GM21515 (cell line): ENCODE results near the gene AFF3.
"Not testable (repeated sequence)": the region's sequence is repeated elsewhere in the genome, so short reads cannot be mapped to it uniquely, and the experiment has no call there.

Experiments used
- ATAC-seq: cut with Tn5 transposase; IDR thresholded peaks from one replicate; pipeline ENCODE4 v1.9.1; 2021; ENCODE audit not compliant: unreplicated experiment

The AFF3 gene

DNA sequence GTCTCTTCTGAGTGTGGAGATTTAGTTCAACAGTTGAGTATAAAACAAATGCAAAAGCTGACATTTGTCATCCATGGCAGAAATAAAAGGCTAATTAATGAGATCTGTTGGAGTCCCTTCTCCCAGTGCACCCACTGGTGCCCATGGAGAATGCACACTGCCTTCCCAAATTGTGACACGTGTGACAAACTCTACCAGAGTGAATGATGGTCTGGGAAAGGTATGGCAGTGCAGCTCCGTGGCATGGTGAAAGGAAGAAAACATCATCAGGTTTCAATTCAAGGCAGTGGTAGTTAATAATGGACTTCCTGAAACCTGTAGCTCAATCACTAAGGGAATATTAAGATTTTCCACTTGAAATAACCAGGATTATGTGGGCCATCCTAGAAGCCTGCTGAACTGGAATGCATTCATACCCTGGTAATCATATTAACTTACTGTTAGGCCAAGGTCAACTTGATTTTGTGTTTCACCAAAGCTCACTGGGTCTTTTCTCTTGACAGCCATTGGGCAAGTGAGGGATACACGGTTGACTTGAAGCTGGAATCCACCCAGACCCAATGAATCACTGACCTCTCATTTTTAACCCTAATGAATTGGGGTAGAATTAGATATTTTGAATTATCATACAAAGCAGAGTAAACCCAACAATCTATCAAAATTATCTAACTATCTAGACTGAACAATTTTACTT, 167.6 kb downstream of the AFF3 start:
- no peak for ATAC-seq

DNA sequence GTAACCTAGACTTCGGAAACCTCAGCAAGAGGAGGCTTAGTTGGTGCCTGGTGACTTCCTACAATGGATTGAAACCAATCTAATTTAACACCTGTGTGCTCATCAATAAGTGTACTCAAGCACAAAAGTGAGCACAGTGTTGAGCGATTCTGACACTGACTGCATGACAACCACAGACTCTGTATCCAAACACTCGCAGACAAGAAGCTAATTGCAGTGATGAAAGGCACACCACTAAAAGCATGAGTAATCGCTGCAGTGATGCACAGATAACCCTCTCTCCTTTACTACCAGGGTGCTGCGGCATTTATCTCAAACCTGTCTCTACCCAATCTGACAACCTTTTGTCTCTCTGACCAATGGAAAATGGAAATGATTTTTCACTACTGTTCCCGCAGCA, 168.1 kb downstream of the AFF3 start:
- ATAC-seq: no peak

DNA sequence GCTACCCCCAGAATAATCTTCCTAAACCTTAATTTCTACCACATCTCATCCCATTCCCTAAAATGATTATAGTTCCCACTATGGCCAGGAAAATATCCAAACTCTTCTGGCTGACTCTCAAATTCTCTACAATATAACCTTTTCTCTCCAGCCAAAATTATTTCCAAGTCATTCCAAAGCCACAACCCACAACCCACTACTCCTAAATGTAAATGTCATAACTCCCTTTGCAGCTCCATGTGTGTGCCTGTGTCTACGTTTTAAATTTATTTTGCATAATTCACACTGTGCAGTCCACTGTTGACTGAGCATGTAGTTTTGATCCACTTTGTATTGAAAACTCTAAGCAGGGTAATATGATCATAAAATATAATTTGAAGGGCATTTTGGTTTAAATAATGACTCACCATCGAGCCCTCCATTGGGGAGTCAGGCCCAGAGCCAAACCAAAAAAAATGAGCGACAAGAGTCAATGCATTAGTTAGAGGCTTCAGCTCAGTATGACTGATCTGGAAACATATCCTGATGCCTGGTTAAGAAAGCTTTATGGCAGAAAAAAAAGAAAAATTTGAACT, 171.0 kb downstream of the AFF3 start:
- ATAC-seq: no peak

DNA sequence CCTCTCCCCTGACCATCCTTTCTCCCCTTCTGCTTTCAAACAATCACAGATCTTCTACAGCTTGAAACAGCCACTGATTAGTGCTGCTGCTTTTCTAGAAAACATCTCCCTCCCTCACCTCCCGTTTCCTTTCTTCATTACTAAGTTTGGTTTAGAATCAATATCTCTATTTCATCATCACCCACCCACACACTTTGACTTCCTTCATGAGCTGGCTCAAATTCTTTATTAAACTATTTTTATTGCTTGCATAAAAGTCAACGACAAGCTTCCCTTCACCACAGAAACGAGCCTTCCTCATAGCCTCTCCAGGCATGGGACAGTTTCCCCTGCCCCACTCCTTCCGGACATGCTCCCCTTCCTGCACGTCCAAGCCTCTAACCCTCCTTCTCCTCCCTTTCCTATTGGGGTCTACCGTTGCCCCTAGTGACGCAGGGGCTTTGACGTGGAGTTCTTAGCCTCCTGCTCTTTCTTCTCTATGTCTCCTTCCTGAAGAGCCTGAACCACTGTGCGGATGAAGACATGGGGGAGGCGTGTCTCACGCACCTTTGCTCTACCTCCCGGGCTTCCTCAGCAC, 172.0 kb downstream of the AFF3 start:
- no peak for ATAC-seq

DNA sequence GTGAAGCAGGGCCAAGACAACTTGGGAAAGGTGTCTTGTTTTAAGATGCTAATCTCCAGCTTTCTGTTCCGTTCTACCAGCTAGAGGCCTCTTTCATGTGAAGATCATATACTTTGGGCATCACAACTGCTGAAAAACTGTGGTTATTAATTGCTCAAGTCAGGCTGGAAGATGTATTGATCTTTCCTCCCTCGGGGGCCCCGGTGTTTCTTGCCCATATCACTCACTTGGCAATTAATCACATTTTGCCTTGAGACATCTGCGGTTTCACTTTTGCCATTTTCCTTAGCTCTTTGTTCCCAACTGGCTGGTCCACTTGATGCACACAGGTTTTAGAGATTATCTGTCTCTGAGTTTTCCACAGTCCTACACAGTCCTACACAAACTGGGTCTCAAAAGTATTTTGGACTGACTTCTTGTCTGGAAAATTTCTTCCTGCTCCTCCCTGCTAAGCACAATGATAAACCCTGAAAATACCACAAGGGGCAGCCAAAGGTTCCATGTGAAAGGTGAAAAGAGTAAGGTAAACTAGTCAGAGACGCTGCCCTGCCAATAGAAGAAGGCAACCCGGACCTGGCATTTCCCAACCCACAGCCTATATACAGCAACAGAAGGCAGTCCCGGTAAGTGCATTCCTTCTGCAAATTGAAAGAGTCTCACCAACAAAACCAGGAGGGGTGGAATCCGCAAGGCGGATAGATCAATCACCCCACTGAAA, 181.0 kb downstream of the AFF3 start:
- ATAC-seq: no peak

DNA sequence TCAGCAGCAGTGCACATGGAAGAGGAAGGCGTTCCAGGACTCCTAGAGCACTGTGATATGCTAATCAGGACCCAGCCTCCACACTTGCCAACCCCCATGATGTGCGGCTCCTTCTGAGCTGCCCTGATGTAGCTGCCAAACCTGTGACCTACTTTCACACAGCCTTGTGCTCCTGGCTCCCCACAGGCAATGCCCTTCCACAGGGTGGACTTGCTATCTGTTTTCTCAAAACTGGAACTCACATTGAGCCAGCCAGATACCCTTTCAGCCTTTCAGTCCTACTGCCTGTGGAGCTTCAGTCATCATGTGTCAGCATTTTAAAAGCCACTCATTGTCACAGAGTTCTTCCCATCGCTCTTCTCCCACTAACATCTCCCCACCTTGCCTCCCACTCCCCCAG, 181.6 kb downstream of the AFF3 start:
- ATAC-seq: no peak

DNA sequence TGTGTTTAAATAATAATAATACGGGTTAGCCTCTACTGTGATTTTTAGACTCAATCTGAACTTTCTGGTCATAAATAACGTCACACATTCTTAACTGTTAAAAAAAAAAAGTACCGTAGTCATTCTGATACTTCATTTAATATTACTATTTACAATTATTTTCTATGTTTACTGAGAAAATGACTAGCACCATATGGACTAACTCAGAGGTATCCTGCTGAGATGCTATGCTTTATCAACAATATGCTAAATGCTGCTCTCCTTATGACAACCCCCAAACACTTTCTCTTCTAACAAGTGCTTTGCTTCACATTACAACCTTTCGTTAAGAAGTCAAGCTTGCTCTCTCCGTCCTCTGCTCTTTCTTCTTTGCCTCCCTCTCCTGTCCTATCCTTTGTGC, 182.1 kb downstream of the AFF3 start:
- no peak for ATAC-seq

DNA sequence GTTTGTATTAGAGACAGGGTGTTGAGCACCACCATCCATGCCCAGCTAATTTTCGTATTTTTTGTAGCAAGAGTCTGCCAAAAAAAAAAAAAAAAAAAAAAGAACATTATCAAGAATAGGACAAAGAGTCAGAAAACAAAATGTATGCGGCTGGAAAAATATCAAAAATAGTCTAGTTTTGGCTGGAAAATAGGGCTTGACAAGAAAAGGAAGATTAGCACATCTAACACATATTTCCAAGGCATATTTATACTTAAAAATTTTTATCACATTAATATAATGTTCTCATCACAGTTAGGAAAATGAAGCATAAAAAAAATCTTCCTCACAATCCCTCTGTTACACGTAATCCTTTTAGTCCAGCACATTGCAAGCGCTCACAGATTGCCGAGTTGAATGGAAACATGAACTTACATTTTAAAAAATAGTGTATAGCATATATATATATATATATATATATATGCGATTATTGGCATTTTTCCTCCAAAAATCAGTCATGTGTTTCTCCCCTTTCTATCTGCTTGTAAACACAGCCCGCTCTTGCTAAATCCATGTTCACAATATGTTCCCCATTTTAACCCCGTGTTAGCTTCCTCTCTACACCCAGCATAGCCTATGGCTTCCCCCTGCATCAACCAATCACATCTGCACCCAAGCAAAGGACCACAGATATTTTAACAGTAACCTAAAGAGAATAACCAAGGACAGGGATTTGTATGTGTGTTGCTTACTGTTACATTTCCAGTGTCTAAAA, 183.0 kb downstream of the AFF3 start:
- no peak for ATAC-seq

DNA sequence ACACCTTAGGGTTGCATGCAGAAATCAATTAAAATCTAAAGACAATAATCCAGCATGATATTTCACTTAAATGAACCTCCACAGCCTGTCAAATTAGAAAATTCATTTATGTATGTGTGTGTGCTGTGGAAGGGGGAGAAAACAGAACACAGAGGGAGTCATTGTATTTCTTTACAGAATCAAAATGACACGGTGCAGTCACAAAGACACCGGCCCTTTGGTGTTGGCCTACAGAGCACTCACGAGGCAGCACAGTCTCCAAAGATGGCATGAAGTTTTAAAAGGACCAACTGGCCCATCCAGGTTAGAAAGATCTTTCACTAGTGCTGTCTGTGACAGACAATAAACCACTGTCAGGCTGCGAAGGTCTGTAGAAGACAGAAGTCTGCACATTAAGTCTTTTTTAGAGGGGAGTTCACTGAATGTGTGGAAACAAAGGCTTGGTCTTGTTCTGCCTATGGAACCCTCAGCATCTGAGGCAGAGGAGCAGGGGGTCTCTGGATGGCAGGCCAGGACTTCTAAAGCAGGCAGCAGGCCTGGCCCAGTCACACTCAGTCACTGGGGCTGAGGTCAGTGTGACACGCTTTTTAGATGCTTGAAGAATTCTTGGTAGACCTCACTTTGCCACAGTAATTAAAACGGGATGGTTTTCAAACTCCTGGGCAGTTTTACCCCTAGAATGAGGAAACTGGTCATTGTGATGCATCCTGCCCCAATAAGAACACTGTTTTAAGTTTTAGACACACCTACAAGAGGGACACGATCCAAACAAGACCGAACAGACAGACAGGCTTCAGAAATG, 184.9 kb downstream of the AFF3 start:
- ATAC-seq: no peak

DNA sequence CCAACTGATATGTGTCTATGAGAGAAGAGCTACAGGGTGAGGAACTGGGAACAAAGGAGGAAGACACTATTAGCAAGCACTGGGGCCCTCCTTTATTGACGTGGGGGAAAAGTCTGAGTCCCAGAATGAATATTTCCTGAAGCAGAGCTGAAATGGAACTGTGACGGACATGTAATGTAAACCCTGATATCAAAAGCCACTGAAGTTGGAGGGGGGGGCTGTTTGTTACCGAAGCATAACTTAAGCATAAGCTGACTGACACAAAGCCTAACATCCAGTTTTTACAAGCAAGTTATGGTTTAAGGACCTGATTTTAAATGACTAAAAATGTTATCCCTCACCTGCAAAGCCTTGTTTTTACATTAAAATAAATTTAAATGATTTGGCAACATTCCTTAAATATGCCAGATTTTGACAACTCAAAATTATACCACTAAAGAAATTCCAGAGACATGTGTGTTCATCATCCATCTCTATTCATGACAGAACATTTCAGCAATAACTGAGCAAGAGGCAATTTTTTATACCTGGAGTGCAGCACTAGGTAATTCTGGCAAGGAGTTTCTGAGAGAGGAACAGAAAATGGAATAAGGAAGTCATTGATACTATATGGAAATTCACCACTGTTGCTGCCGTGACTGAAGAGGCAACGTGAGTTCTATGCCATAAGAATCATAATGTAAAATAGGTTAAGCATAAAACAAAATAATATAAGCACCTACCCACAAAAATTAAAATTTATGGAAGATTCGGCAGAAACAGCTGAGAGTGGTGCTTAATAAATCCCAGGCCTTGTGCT, 186.0 kb downstream of the AFF3 start:
- no peak for ATAC-seq

DNA sequence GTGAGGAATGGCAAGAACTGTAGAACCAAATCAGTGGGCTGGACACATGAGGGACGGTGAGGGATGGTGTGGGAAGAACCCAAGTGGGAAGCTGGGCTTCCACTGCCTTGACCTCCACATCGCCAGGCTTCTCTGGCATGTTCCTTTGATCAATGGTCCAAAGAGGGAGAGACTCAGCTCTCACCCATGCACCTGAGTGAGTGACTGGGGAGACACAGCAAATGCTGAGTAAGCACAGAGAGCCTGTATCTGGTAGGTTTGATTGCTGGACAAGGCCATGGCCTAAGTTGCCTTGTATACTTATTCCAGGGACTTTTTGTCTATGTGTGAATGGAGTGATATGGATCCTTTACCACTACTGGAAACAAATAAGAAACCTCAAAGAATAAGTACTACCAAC, 188.6 kb downstream of the AFF3 start:
- ATAC-seq: no peak

DNA sequence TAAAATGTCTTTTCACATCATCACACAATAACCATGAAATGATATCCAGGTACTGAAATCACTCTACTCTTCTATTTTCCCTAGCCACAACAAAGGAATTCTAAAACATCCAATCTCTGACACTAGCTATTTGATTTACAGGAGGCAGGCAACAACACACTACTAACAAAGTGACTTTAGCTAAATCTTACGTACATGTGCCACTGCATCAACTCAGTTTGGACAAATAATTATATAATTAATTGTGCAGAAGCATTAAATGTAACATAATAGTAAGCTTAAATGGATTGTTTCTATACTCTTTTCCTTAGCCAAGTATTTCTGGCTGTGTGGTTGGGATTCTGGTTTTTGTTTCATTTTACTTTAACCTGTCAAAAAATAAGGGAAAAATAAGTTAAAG, 192.4 kb downstream of the AFF3 start:
- ATAC-seq: no peak

DNA sequence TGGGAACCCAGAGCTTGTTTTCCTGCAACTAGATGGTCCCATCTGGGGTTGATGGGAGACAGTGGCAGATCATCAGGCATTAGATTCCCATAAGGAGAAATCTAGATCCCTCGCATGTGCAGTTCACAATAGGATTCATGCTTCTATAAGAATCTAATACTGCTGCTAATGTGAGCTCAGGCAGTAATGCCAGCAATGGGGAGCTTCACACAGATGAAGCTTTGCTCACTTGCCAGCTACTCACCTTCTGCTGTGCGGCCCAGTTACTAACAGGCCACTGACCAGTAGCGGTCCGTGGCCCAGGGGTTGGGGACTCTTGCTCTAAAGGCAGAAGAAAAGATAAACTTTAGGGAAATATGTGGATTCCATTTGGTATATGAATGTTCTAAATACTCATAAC, 192.9 kb downstream of the AFF3 start:
- ATAC-seq: no peak

DNA sequence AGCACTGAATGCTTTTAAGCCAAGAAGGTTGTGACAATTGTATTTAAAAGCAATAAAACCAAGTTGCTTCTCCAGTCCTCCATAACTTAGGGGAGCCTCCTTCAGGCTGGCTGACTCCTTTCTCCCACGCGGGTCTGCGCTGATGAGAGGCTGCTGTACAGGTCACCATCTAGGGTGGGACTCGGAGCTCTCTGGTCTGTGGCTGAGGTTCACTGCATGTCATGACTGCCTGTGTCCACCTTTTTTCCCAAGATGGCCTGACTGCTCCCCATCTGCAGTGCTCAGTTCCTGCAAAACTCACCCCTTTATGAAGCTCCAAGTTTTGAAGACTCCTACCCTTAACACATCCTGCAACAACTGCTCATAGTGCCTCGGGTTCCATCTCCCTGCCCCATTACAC, 194.4 kb downstream of the AFF3 start:
- no peak for ATAC-seq

DNA sequence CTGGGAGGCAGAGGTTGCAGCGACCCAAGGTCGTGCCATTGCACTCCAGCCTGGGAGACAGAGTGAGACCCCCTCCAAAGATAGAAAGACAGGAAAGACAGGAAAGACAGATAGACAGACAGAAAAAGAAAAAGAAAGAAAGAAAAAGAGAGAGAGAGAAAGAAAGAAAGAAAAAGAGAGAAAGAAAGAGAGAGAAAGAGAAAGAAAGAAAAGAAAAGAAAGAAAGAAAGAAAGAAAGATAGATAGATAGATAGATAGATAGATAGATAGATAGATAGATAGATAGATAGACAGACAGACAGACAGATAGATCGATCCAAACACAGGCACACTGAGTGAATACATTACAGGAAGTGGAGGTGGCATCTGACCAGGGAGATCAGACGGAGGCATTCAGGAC, 195.0 kb downstream of the AFF3 start:
- ATAC-seq: not testable (repeated sequence)

DNA sequence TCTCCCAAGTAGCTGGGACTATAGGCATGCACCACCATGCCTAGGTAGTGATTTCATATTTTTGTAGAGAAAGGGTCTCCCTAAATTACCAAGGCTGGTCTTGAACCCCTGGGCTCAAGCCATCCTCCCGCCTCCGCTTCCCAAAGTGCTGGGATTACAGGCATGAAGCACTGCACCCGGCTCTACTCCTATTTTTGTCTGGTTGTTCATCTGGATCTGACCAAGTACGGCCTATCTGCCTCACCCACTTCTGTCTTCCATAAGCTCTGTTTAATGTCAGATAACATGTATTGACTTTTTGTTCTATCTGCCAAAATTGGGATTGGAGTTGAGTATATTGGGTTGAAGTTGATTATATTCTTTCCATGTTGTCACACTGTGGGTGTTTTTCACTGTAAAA, 198.4 kb downstream of the AFF3 start:
- ATAC-seq: no peak

DNA sequence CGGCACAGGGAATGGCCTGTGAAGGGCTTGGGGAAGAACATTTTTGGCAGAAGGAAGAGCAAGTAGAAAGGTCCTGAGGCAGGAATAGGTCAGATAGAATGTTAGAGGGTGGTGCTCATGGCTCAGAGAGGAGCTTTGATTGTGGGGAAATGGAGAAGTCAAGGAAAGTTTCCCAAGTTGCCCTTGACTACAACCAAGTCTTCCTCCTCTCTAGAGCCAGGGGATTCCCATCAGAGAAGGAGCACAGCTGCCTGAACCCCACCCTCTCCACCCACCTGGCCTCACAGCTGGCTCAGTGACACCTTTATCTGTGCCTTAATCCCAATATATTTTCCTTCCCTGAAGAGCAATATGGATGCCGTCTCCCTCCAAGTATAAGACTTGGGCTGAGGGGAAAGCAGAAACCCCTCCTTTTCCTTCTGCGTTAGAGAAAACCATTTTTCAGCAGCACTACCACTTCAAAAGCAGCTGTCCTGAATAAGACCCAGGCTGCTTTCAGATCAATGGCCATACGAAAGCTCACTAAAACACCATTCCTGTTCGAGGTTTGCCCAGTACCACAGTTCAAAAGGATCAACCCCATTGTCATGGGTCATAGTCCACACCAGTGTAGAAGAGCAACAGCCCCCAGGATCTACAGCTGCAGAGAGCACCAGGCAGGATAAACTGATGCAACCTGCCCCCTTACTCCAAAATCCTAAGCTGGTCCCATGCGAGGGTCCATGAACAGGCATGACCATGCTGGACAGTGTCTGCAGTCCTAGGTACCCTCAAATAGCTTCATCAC, 199.6 kb downstream of the AFF3 start:
- no peak for ATAC-seq

DNA sequence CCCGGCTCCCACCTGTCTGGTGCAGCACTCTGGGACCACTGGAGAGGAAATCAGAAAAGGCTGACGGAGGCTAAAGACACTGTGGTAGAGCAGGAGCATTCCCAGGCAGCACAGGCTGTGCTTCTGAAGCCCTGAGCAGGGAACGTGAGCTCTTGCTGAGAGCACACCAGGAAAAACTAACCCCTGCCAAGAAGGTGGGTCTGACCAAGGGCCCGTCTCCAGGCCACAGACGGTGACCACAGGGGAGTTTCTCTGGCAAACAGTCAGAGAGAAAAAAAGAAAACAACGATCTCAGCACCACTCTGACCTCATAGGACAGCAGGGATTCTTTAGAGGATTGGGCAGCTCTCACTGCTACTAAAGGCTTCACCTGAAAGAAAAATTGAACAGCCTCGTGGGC, 201.4 kb downstream of the AFF3 start:
- no peak for ATAC-seq

DNA sequence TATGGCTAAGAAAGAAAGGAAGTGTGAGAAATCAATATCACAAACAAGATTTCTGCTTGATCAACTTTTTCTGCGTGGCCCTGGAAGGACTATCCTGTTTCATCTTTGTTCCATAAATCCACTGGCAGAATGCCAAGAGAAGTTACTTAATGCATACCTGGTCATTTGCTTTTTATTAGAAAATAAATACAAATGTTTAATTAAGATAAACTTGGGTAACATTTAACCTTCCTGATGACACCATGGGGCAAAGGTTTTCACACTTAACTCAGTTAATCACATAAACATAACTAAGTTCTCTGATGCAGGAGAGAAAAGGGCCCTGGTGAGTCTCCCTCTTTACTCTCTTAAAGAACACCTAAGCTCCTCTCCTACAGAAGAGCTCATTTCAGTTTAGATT, 203.3 kb downstream of the AFF3 start:
- no peak for ATAC-seq
